AG09309 (cell line): ENCODE data around the gene WDR70.

Source experiments
- DNase-seq: peaks from one replicate; pipeline ENCODE4 v3.0.0-alpha.2; 2010; ENCODE audit warnings: low read depth
- H3K4me3 ChIP-seq: 2 replicates; pipeline ENCODE4 v1.5.1; 2011; ENCODE audit warnings: mild to moderate bottlenecking, low read depth, low read length, moderate library complexity; ENCODE audit not compliant: control insufficient read depth
- CTCF ChIP-seq: IDR thresholded peaks from 2 replicates; pipeline ENCODE4 v1.5.1; 2011; ENCODE audit warnings: mild to moderate bottlenecking, low read depth, low read length, inconsistent platforms; ENCODE audit not compliant: insufficient read depth, control insufficient read depth; ENCODE audit errors: missing control alignments

WDR70 gene

GRCh38 chr5:37557734-37558293 lies 178.7 kb downstream of the WDR70 start:
- H3K4me3 ChIP-seq, result no peak overlapping the region
- no peak for DNase-seq
- TF ChIP-seq CTCF, result no peak

GRCh38 chr5:37565062-37565670 lies 186.0 kb downstream of the WDR70 start:
- DNase-seq, result no peak
- no peak for TF ChIP-seq CTCF
- H3K4me3 ChIP-seq, result no peak overlapping the region

DNA sequence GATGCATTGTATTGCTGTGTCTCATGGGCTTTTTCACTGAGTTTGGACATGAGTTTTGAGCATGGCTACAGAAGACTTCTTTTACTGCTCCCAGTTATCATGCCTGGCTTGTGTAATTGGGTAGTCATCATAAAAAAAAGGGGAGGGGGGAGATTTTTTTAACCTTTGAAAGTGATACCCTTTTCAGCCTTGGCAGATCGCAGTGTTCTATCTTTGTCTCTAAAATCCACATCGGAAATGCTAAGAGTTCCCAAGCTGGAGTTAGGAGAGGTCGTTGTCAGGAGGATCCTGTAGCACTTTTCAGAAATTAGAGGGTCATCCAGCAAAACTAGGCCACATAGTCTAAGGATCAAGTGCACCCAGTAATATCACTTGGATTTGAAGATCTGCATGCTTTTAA lies 188.4 kb downstream of the WDR70 start:
- no peak overlapping the region for H3K4me3 ChIP-seq
- TF ChIP-seq CTCF, result no peak
- DNase-seq, result no peak

DNA sequence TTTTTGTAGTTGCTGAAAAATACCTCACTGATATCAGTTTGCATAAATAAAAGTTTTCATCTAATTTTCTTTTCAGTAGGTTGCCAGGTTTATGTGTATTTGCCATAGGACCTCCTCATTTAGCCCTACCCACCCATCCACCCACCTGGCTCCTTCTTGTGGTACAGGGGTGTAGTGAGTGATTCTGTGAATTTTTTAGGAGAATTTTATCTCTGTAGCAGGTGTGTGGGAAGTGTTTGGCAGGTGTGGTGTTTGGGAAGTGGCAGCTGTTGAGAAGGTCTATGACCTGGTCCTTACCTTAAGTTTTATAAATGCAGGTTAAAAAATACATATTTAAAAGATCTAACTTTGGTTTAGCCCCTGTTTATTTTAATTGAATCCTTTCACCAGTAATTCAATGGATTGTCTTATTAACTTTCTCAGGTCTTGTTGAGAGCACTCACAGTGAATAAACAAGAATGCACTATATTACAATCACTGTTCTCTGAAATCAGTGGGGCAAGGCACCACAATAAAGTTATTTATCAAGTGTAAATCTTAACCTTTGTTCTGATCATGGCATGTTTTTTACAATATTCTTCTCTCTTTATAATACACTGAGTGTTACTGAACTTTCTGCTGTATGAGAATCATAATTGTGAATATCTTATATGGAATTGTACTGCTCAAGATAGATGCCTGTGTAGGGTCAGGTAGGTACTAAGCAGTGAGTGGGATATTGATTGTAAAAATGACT lies 189.1 kb downstream of the WDR70 start:
- no peak for DNase-seq
- H3K4me3 ChIP-seq, result no peak overlapping the region
- no peak for TF ChIP-seq CTCF

DNA sequence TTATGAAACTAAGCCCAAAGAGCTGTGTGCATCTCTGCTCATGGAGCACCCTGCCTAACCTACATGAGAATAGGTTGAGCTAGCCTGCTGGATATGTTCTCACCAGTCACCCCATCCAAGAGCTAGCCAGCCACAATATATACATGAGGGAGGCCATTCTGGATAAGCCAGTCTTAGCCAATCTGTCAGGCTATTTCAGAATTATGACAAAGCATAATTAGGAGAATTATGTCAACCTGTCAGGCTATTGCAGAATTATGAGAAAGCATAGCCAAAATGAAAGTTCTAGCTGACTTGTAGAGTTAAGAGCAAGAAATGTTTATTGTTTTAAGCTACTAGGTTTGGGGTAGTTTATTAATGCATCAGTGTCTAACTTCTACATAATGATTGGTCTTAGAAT lies 189.8 kb downstream of the WDR70 start:
- no peak for TF ChIP-seq CTCF
- no peak overlapping the region for H3K4me3 ChIP-seq
- DNase-seq, result no peak

DNA sequence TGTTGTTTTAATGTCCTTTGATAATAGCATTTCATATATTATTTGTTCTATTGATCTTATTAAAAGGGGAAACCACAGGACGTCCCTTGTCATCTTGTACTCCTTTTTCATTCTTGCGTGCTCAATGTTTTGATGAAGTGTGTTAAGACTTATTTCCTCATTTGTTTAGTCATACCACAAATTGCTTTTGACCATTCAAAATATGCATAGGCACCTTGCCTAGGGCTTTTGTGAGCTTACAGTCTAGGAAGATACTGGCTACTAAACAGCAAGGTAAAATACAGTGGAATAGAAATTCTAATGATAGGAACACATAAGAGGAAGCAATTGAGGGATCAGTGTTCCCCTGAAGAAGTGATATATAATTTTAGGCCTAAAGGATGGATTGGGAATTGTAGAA lies 190.3 kb downstream of the WDR70 start:
- DNase-seq, result no peak
- no peak for TF ChIP-seq CTCF

DNA sequence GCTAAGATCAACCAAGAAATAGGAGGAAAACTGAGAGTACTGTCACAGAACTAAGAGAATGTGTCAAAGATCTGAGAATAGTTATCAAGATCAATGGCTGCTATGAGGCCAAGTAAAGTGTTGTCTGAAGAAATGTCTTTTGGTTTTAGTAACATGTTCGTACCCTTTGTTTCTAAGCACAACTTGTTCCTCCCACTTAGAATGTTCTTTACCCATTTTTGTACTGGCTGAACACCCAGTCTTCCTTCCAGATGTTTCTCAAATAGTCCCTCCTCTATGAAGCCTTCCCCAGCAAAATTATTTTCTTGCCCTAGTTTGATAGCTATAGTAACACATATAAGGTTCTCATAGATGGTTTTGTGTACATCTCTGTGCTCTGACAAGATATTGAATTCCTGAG lies 191.5 kb downstream of the WDR70 start:
- no peak overlapping the region for H3K4me3 ChIP-seq
- no peak for TF ChIP-seq CTCF

More for the DNA sequence above, 190.3 kb downstream of the WDR70 start:
- H3K4me3 ChIP-seq, result no peak overlapping the region

More for the DNA sequence above, 191.5 kb downstream of the WDR70 start:
- no peak for DNase-seq
